ENCODE results near the gene DISP2. TPM values are rescaled to one million over a fixed set of nuclear protein-coding genes. Genes with fewer than 3 reads are reported as not detected.

Gene DISP2
- total and polyA plus RNA-seq, 9 of the 15 experiments (the other 6 are each of a cell fraction or from before 2014, with no cell fraction given) = 0.06 to 0.89 (median 0.15) TPM; not detected in 1

GRCh38 chr15:40367686-40368611, 9.9 kb downstream of the DISP2 start (continued):
- TF ChIP-seq NFE2L1 (tag; IDR thresholded peaks at IDR 0.05; ENCODE audit: borderline replicate concordance, low read depth) = no peak
- TF ChIP-seq FOXP1 (CRISPR knock-in tag; IDR thresholded peaks at IDR 0.05) = peak; percentile 35; the same call in 1 of the 2 replicates

- Histone ChIP-seq H3K27me3 (ENCODE audit: control insufficient read depth in 2 of 2, insufficient read depth in 2 of 2, low read length in 2 of 2) (peaks cover 0 to 16% of the 10 kb centered on the region in 2 experiments; a peak in 3 of 5 replicates), H2AFZ (ENCODE audit: low read depth, low read length) (peak overlapping the region; percentile 100), H3K4me1 (replicated peaks in 1 of 2; ENCODE audit: control insufficient read depth in 2 of 2, insufficient read depth in 2 of 2, low read length in 2 of 2) (peaks cover 9 to 42% of the 10 kb centered on the region in 2 experiments), H3K4me2 (ENCODE audit: insufficient read depth, low read length) (no peak overlapping the region), H3K9ac (ENCODE audit: insufficient read depth in 1 of 2, low read depth in 2 of 2, low read length in 2 of 2) (peak overlapping the region; percentile 58 to 93; a peak in 3 of 4 replicates), H4K20me1 (replicated peaks; ENCODE audit: control insufficient read depth, insufficient read depth, low read length) (no peaks in the 10 kb centered on the region), H3K4me3 (no peak overlapping the region), H3K79me2 (ENCODE audit: control insufficient read depth, insufficient read depth, low read length) (no peaks in the 10 kb centered on the region), H3K9me3 (replicated peaks; ENCODE audit: control insufficient read depth, insufficient read depth, low read depth, low read length) (no peaks in the 10 kb centered on the region), H3K27ac (ENCODE audit: extremely low read depth, low read depth, low read length) (no peak overlapping the region), H3K9me1 (ENCODE audit: control insufficient read depth, insufficient read depth, low read length) (no peaks in the 10 kb centered on the region), H3K36me3 (ENCODE audit: control insufficient read depth, insufficient read depth, low read length) (no peaks in the 10 kb centered on the region)
- intact Hi-C loops (cut with micrococcal nuclease) = no loop called here
- ATAC-seq (no peak), FAIRE-seq (no peak), DNase-seq (ENCODE audit: extremely low read depth in 1 of 4, low spot score in 3 of 4) (no peak)
- 76% methylated on average over 21 of the region's 24 CpGs for WGBS (ENCODE audit: insufficient coverage, low coverage, missing lambda C conversion rate)
- BruUV-seq (replicated peaks) = no TSS peak
- ChIA-PET CTCF (ENCODE audit: low intra/inter-chr PET ratio) (interaction anchor here (0.7 to 3.6 kb wide), 4 partner anchors 8 to 151 kb away, joined by 3 to 23 read pairs (median 6); no protein-coding TSS in a partner anchor), POLR2A (interaction anchor here (0.8 to 1.4 kb wide), 3 partner anchors 11 to 96 kb away, joined by 3 to 5 read pairs (median 3); no protein-coding TSS in a partner anchor)
- in situ Hi-C loops (cut with MboI) = no loop called here
- TF ChIP-seq ZNF76 (CRISPR knock-in tag; IDR thresholded peaks at IDR 0.05; ENCODE audit: borderline replicate concordance) = no peak
- TF ChIP-seq BCLAF1 (IDR thresholded peaks at IDR 0.05; ENCODE audit: borderline replicate concordance in 1 of 2, control insufficient read depth in 1 of 2, low read depth in 2 of 2, low read length in 1 of 2) = no peak
- TF ChIP-seq SAFB2 (IDR thresholded peaks at IDR 0.05; ENCODE audit: borderline replicate concordance, low read depth, low read length, severe bottlenecking) = no peak
- no peak for TF ChIP-seq MECOM (CRISPR knock-in tag; IDR thresholded peaks at IDR 0.05)
- no peak for TF ChIP-seq RBBP5 (IDR thresholded peaks at IDR 0.05; ENCODE audit: borderline replicate concordance, insufficient read depth, low read length, poor library complexity, severe bottlenecking)
- no peak for TF ChIP-seq CCAR2 (IDR thresholded peaks at IDR 0.05; ENCODE audit: low read depth, low read length)
- TF ChIP-seq THAP12 (CRISPR knock-in tag; IDR thresholded peaks at IDR 0.05) = 0 out of 2 replicates have a peak, but pooled peaks have one; percentile 13
Measured at GRCh38 chr15:40368719-40369473, 10.9 kb downstream of the DISP2 start.

Data from K562 (cell line).